GM23338 (cell line): ENCODE results near the gene RASL10B. TPM values are rescaled to one million over a fixed set of nuclear protein-coding genes. Genes with fewer than 3 reads are reported as not detected.

Experiments used
- ATAC-seq: fragments of 200-7000 bp; cut with Tn5 transposase; 3 replicates; pipeline ENCODE4 v1.9.1; 2020
- DNase-seq: peaks from one replicate; pipeline ENCODE4 v3.0.0-alpha.2; 2015; ENCODE audit warnings: low spot score
- H2AFZ ChIP-seq: fragments of 200-600 bp; sonication (generic); 2 replicates; pipeline ENCODE4 v1.8.0; 2016; ENCODE audit warnings: antibody characterized with exemption, mild to moderate bottlenecking, moderate library complexity
- H3F3A ChIP-seq: fragments of 200-600 bp; sonication (generic); replicated peaks from 2 replicates; pipeline ENCODE4 v1.8.0; 2017; ENCODE audit warnings: antibody characterized with exemption, mixed run types, low read depth
- H3K27ac ChIP-seq: fragments of 200-600 bp; sonication (generic); 2 replicates; pipeline ENCODE4 v1.6.1; 2016; ENCODE audit warnings: low read depth
- H3K27me3 ChIP-seq: fragments of 200-600 bp; sonication (generic); 2 replicates; pipeline ENCODE4 v1.8.0; 2016; ENCODE audit warnings: mild to moderate bottlenecking, mixed run types, moderate library complexity; ENCODE audit not compliant: insufficient read depth
- H3K36me3 ChIP-seq: fragments of 200-600 bp; sonication (generic); 2 replicates; pipeline ENCODE4 v1.8.0; 2016; ENCODE audit warnings: mild to moderate bottlenecking; ENCODE audit not compliant: insufficient read depth
- H3K4me1 ChIP-seq: fragments of 200-600 bp; sonication (generic); 2 replicates; pipeline ENCODE4 v1.8.0; 2016; ENCODE audit warnings: mild to moderate bottlenecking, moderate library complexity; ENCODE audit not compliant: insufficient read depth
- H3K4me2 ChIP-seq: fragments of 200-600 bp; sonication (generic); 2 replicates; pipeline ENCODE4 v1.7.1; 2017; ENCODE audit warnings: mixed run types
- H3K4me3 ChIP-seq: fragments of 200-600 bp; sonication (generic); 2 replicates; pipeline ENCODE4 v1.6.1; 2016; ENCODE audit warnings: mixed run types
- H3K79me2 ChIP-seq: fragments of 200-600 bp; sonication (generic); replicated peaks from 2 replicates; pipeline ENCODE4 v1.8.0; 2017; ENCODE audit warnings: mild to moderate bottlenecking; ENCODE audit not compliant: insufficient read depth
- H3K9me2 ChIP-seq: fragments of 200-600 bp; sonication (generic); 2 replicates; pipeline ENCODE4 v1.8.0; 2017; ENCODE audit not compliant: insufficient read depth
- H4K20me1 ChIP-seq: fragments of 200-600 bp; sonication (generic); replicated peaks from 2 replicates; pipeline ENCODE4 v1.8.0; 2017; ENCODE audit warnings: mild to moderate bottlenecking; ENCODE audit not compliant: insufficient read depth
- H3K27ac Mint-ChIP-seq: 2 replicates; pipeline ENCODE4 v1.8.0; 2020; ENCODE audit warnings: inconsistent platforms, mild to moderate bottlenecking, moderate library complexity, mixed read lengths
- H3K27me3 Mint-ChIP-seq: 3 replicates; pipeline ENCODE4 v1.8.0; 2022; ENCODE audit warnings: low read depth, mild to moderate bottlenecking, moderate library complexity, mixed read lengths, inconsistent platforms; ENCODE audit not compliant: insufficient read depth, poor library complexity
- H3K36me3 Mint-ChIP-seq: 3 replicates; pipeline ENCODE4 v1.8.0; 2021; ENCODE audit warnings: low read depth, mild to moderate bottlenecking, inconsistent platforms, moderate library complexity, mixed read lengths
- H3K4me1 Mint-ChIP-seq: 3 replicates; pipeline ENCODE4 v1.8.0; 2020; ENCODE audit warnings: mild to moderate bottlenecking, inconsistent platforms, mixed read lengths
- H3K4me3 Mint-ChIP-seq: 3 replicates; pipeline ENCODE4 v1.8.0; 2021; ENCODE audit warnings: moderate library complexity, mild to moderate bottlenecking, inconsistent platforms, mixed read lengths
- H3K9me3 Mint-ChIP-seq: 3 replicates; pipeline ENCODE4 v1.8.0; 2020; ENCODE audit warnings: moderate library complexity, mild to moderate bottlenecking, inconsistent platforms, mixed read lengths
- EZH2phosphoT487 ChIP-seq: fragments of 200-600 bp; sonication (generic); IDR thresholded peaks from one replicate; pipeline ENCODE4 v1.8.1; 2018; ENCODE audit warnings: antibody characterized with exemption; ENCODE audit not compliant: unreplicated experiment
- JUNB ChIP-seq: IDR thresholded peaks from one replicate; pipeline ENCODE4 v1.6.1; 2016; ENCODE audit warnings: antibody characterized with exemption; ENCODE audit not compliant: unreplicated experiment
- NANOG ChIP-seq: IDR thresholded peaks from 2 replicates; pipeline ENCODE4 v1.6.1; 2016; ENCODE audit warnings: antibody characterized with exemption, borderline replicate concordance
- POLR2AphosphoS5 ChIP-seq: IDR thresholded peaks from 2 replicates; pipeline ENCODE4 v1.6.1; 2016; ENCODE audit warnings: antibody characterized with exemption, low read depth
- STAT1 ChIP-seq: IDR thresholded peaks from one replicate; pipeline ENCODE4 v1.6.1; 2016; ENCODE audit warnings: antibody characterized with exemption; ENCODE audit not compliant: unreplicated experiment
- ZNF114 ChIP-seq: fragments of 250-450 bp; sonication (Bioruptor Pico); IDR thresholded peaks from 2 replicates; pipeline ENCODE4 v1.5.0; 2020; ENCODE audit warnings: mild to moderate bottlenecking, moderate library complexity
- ZNF331 ChIP-seq: fragments of 250-450 bp; sonication (Bioruptor Pico); IDR thresholded peaks from 2 replicates; pipeline ENCODE4 v1.5.0; 2020; ENCODE audit warnings: low read depth, mild to moderate bottlenecking, moderate library complexity
- ZNF462 ChIP-seq: fragments of 250-450 bp; sonication (Bioruptor Pico); IDR thresholded peaks from 2 replicates; pipeline ENCODE4 v1.5.0; 2020; ENCODE audit warnings: mild to moderate bottlenecking, moderate library complexity
- polyA plus RNA-seq: library from polyadenylated mRNA; unstranded; fragments of >200 nt; fragmentation: Nextera tagmentation; extraction: Ambion mirVana; gene quantifications from 2 replicates; pipeline ENCODE4 v1.2.1, GENCODE V29; 2016
- total RNA-seq: library from RNA; depleted of rRNA; stranded (reverse); fragments of >200 nt; shearing (Covaris generic); gene quantifications from 2 replicates; pipeline ENCODE4 v1.2.3, GENCODE V29; 2014
- TF ChIP-seq, protein P1 (sequence below), 2 experiments: fragments of 200-600 bp in 1 of 2; sonication (generic) in 1 of 2; conservative IDR thresholded peaks; 2 replicates each; pipeline versions ENCODE4 v1.5.1 to v1.6.1; 2016 to 2017; ENCODE audit warnings: antibody characterized with exemption in 2 of 2, low read depth in 2 of 2, mild to moderate bottlenecking in 2 of 2, moderate library complexity in 1 of 2
- TF ChIP-seq, protein P2 (sequence below): IDR thresholded peaks from 2 replicates; pipeline ENCODE4 v1.6.1; 2016; ENCODE audit warnings: antibody characterized with exemption

The RASL10B gene
- total and polyA plus RNA-seq, 2 experiments from 2014 or later, result 7.1 to 26.2 TPM

DNA sequence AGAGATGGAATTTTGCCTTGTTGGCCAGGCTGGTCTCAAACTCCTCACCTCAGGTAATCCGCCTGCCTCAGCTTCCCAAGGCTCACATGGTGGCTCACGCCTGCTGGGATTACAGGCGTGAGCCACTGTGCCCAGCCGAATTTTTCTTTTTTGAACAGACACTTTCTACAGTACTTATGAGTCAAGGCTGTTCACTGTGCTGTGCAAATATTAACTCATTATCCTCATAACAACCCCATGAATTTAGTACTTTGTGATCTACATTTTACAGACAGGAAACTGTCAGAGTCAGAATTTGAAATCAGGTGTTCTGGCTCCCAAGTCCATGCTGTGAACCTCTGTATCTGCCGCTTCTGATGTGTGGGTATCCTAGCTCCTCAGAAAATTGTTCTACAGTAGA lies 25.7 kb upstream of the RASL10B start:
- no peaks in the 10 kb centered on the region for H3K27me3 ChIP-seq
- Mint-ChIP-seq H3K4me3 (no peak overlapping the region), H3K27ac (no peak overlapping the region), H3K36me3 (peaks cover 18% of the 10 kb centered on the region), H3K27me3 (no peaks in the 10 kb centered on the region), H3K9me3 (no peaks in the 10 kb centered on the region), H3K4me1 (no peaks in the 10 kb centered on the region)
- no peaks in the 10 kb centered on the region for H3F3A ChIP-seq
- no peaks in the 10 kb centered on the region for H3K4me1 ChIP-seq
- H4K20me1 ChIP-seq, result peaks cover 16% of the 10 kb centered on the region
- no peak overlapping the region for H3K27ac ChIP-seq
- no peaks in the 10 kb centered on the region for H3K79me2 ChIP-seq
- no peak for ATAC-seq
- H2AFZ ChIP-seq, result no peak overlapping the region
- no peak for DNase-seq
- H3K36me3 ChIP-seq, result peaks cover 10% of the 10 kb centered on the region
- no peaks in the 10 kb centered on the region for H3K9me2 ChIP-seq
- TF ChIP-seq ZNF331 (CRISPR knock-in tag), result no peak
- no peak for TF ChIP-seq JUNB
- TF ChIP-seq, protein P1, sequence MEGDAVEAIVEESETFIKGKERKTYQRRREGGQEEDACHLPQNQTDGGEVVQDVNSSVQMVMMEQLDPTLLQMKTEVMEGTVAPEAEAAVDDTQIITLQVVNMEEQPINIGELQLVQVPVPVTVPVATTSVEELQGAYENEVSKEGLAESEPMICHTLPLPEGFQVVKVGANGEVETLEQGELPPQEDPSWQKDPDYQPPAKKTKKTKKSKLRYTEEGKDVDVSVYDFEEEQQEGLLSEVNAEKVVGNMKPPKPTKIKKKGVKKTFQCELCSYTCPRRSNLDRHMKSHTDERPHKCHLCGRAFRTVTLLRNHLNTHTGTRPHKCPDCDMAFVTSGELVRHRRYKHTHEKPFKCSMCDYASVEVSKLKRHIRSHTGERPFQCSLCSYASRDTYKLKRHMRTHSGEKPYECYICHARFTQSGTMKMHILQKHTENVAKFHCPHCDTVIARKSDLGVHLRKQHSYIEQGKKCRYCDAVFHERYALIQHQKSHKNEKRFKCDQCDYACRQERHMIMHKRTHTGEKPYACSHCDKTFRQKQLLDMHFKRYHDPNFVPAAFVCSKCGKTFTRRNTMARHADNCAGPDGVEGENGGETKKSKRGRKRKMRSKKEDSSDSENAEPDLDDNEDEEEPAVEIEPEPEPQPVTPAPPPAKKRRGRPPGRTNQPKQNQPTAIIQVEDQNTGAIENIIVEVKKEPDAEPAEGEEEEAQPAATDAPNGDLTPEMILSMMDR (conservative IDR thresholded peaks at IDR 0.05; ENCODE audit: low read depth in 2 of 2), result no peak
- TF ChIP-seq STAT1, result no peak
- no peak for TF ChIP-seq ZNF114
- no peak for TF ChIP-seq POLR2AphosphoS5
- no peak for TF ChIP-seq EZH2phosphoT487
- TF ChIP-seq NANOG, result no peak
- no peak overlapping the region for H3K4me3 ChIP-seq
- no peak overlapping the region for H3K4me2 ChIP-seq

DNA sequence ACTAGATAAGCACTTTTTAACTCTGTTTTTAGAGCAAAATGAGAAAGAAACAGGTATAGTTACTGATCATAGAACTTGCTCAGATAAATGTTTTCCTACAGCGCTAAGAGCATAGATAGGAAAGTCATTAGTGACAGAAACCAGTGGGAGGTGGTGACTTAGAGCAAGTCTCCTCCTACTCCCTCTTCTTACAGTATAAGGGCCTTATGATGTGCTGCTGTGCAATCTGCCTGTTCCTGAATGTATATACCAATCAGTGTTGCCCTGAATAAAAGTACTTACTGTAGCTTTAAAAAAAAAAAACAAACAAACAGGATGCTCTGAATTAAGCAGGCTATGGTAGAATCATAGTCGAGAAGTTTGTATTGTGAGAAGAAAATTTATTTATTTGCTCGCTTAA lies 23.3 kb upstream of the RASL10B start:
- no peak overlapping the region for H3K27ac ChIP-seq
- H3K27me3 Mint-ChIP-seq, result peaks cover 3% of the 10 kb centered on the region
- H3K27ac Mint-ChIP-seq, result no peak overlapping the region
- H3K36me3 ChIP-seq, result peaks cover 10% of the 10 kb centered on the region
- no peaks in the 10 kb centered on the region for H3K79me2 ChIP-seq
- peaks cover 10% of the 10 kb centered on the region for H4K20me1 ChIP-seq
- no peak for DNase-seq
- no peaks in the 10 kb centered on the region for H3K27me3 ChIP-seq
- H2AFZ ChIP-seq, result no peak overlapping the region
- H3K4me3 Mint-ChIP-seq, result no peak overlapping the region
- no peak overlapping the region for H3K4me3 ChIP-seq
- TF ChIP-seq, protein P2, sequence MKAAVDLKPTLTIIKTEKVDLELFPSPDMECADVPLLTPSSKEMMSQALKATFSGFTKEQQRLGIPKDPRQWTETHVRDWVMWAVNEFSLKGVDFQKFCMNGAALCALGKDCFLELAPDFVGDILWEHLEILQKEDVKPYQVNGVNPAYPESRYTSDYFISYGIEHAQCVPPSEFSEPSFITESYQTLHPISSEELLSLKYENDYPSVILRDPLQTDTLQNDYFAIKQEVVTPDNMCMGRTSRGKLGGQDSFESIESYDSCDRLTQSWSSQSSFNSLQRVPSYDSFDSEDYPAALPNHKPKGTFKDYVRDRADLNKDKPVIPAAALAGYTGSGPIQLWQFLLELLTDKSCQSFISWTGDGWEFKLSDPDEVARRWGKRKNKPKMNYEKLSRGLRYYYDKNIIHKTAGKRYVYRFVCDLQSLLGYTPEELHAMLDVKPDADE, result no peak
- TF ChIP-seq POLR2AphosphoS5 (no peak), ZNF462 (CRISPR knock-in tag) (no peak)
- H3K4me1 ChIP-seq, result no peaks in the 10 kb centered on the region
- H3F3A ChIP-seq, result no peaks in the 10 kb centered on the region
- no peak overlapping the region for H3K4me2 ChIP-seq
- no peaks in the 10 kb centered on the region for H3K9me3 Mint-ChIP-seq
- peaks cover 20% of the 10 kb centered on the region for H3K36me3 Mint-ChIP-seq
- no peaks in the 10 kb centered on the region for H3K4me1 Mint-ChIP-seq
- ATAC-seq, result no peak
- no peaks in the 10 kb centered on the region for H3K9me2 ChIP-seq
